Measurements from ENCODE around the gene FUBP1. TPM values are rescaled to one million over a fixed set of nuclear protein-coding genes. Genes with fewer than 3 reads are reported as not detected.
"Not testable (repeated sequence)": the region's sequence is repeated elsewhere in the genome, so short reads cannot be mapped to it uniquely, and the experiment has no call there.

The FUBP1 gene
- total RNA-seq, 6 donors from 2014 or later = 75.6 to 161 (median 87.1) TPM

DNA sequence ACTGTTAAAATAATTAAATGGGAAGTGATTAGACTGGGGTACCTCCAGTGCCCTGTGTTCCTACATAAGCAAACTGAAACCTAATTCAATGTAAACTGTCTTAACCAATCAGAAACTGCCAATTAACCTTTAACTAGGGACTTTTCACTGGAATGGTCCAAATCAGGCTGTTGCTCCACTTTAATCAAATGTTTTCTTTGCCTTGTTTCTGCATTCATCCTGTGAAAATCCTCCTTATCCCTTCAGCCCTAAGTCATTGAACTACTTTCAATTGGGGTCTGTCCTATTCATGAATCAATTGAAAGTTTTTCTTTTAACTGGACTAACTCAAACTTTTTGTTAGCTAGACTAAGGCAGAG, 5.1 kb upstream of the FUBP1 start:
- Histone ChIP-seq H3K9me3 (no peaks in the 10 kb centered on the region), H3K4me3 (no peak overlapping the region), H3K36me3 (no peaks in the 10 kb centered on the region), H3K4me1 (peaks cover 0 to 15% (median 9%) of the 10 kb centered on the region in 4 donors), H3K27me3 (no peaks in the 10 kb centered on the region), H3K27ac (peak overlapping the region in 1 of 4 donors; percentile 6)
- no peak for TF ChIP-seq EP300 (IDR thresholded peaks at IDR 0.05)
- TF ChIP-seq, protein P1, sequence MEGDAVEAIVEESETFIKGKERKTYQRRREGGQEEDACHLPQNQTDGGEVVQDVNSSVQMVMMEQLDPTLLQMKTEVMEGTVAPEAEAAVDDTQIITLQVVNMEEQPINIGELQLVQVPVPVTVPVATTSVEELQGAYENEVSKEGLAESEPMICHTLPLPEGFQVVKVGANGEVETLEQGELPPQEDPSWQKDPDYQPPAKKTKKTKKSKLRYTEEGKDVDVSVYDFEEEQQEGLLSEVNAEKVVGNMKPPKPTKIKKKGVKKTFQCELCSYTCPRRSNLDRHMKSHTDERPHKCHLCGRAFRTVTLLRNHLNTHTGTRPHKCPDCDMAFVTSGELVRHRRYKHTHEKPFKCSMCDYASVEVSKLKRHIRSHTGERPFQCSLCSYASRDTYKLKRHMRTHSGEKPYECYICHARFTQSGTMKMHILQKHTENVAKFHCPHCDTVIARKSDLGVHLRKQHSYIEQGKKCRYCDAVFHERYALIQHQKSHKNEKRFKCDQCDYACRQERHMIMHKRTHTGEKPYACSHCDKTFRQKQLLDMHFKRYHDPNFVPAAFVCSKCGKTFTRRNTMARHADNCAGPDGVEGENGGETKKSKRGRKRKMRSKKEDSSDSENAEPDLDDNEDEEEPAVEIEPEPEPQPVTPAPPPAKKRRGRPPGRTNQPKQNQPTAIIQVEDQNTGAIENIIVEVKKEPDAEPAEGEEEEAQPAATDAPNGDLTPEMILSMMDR (IDR thresholded peaks at IDR 0.05) = no peak
- TF ChIP-seq POLR2AphosphoS5 (IDR thresholded peaks at IDR 0.05) = no peak
- TF ChIP-seq POLR2A (IDR thresholded peaks at IDR 0.05) = no peak
- ATAC-seq (ENCODE audit: low FRiP score in 2 of 2) (no peak), DNase-seq (no peak)

DNA sequence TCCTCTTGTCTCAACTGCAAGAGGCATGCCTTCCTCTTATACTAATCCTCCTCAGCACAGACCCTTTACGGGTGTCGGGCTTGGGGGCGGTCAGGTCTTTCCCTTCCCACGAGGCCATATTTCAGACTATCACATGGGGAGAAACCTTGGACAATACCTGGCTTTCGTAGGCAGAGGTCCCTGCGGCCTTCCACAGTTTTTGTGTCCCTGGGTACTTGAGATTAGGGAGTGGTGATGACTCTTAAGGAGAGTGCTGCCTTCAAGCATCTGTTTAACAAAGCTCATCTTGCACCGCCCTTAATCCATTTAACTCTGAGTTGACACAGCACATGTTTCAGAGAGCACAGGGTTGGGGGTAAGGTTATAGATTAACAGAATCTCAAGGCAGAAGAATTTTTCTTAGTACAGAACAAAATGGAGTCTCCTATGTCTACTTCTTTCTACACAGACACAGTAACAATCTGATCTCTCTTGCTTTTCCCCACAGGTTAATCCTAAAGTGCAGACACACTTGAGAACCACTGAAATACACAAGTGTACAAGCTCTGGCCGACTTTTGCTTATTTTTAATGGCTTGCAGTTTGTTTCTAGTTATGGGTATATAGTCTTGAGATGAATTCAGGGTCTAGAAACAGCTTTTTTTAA, 4.6 kb upstream of the FUBP1 start:
- ATAC-seq (ENCODE audit: low FRiP score in 2 of 2); H3K27ac ChIP-seq; H3K27me3 ChIP-seq; H3K36me3 ChIP-seq; DNase-seq; H3K9me3 ChIP-seq; H3K4me3 ChIP-seq: not testable (repeated sequence)
- 57 to 85% methylated on average over 4 to 8 of the region's 8 CpGs for WGBS, 2 donors
- peaks cover 0 to 15% (median 9%) of the 10 kb centered on the region in 4 donors for H3K4me1 ChIP-seq

DNA sequence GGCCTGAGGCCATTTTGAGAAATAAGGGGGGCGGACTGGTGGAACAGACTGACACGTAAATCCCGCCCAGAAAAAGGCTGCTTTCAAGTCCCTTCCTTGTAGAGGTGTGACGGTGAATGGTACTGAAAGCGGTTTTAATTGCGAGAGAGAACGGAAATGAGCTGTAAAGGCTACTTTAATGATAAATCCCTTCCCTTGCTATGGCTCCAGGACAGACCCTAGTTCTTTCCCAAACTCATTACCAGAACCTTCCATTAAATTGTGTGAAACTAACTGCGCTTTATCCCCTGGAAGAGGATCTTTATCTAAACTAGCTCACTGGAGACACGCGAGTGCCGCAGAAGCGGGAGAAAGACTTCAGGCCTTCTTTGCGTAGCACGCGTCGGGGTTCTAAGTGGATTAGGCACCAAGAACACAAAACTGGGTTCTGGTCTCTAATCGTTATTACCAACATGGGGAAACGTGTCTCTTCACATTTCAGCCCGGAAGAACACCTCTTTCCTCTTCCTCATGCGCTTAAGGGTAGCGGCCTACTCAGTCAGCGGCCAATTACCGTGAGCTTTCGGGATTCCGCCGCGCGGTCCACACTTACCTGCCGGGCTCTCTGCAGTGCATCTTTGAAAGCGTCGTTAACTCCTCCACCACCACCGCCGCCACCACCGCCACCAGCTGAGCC, 441 bp downstream of the FUBP1 start:
- DNase-seq (peak; percentile 86 to 88), ATAC-seq (ENCODE audit: low FRiP score in 2 of 2) (peak; percentile 86 to 93)
- peak overlapping the region; percentile 43 to 66 (median 52) for H3K4me3 ChIP-seq
- H3K27me3 ChIP-seq = no peaks in the 10 kb centered on the region
- peak; percentile 52 to 55 for TF ChIP-seq POLR2AphosphoS5 (IDR thresholded peaks at IDR 0.05)
- TF ChIP-seq, protein P1 (IDR thresholded peaks at IDR 0.05) = no peak
- no peak for TF ChIP-seq EP300 (IDR thresholded peaks at IDR 0.05)
- TF ChIP-seq POLR2A (IDR thresholded peaks at IDR 0.05) = peak in 3 of 4 donors; percentile 35 to 49 (median 42)
- WGBS, 2 donors = 0 to 2% methylated on average over 31 to 34 of the region's 34 CpGs
- H3K27ac ChIP-seq = peak overlapping the region; percentile 95 to 99 (median 98)
- peaks cover 0 to 4% (median 0%) of the 10 kb centered on the region in 4 donors for H3K36me3 ChIP-seq
- H3K9me3 ChIP-seq = no peaks in the 10 kb centered on the region
- H3K4me1 ChIP-seq = peaks cover 37 to 41% (median 39%) of the 10 kb centered on the region in 4 donors

DNA sequence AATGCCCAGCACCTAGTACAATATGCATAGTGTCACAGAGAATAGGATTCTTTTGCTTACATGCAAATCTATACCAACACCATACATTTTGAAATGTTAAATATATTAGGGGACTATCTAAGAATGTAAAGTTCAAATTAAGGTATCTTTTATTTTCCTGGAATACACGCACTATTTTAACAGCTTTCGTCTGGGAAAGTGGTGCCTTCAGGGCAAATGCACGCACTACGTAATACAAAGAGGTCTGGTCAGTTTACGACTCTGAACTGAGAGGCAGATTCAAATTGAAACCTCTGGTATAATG, 931 bp downstream of the FUBP1 start:
- Histone ChIP-seq H3K4me3 (peak overlapping the region; percentile 43 to 66 (median 52)), H3K36me3 (peaks cover 0 to 4% (median 0%) of the 10 kb centered on the region in 4 donors), H3K27ac (peak overlapping the region; percentile 95 to 99 (median 98)), H3K9me3 (no peaks in the 10 kb centered on the region), H3K4me1 (peaks cover 37 to 44% (median 40%) of the 10 kb centered on the region in 4 donors), H3K27me3 (no peaks in the 10 kb centered on the region)
- 0 to 2% methylated on average over 5 of the region's 5 CpGs for WGBS, 2 donors
- TF ChIP-seq, protein P1 (IDR thresholded peaks at IDR 0.05) = no peak
- TF ChIP-seq POLR2A (IDR thresholded peaks at IDR 0.05) (no peak), EP300 (IDR thresholded peaks at IDR 0.05) (no peak), POLR2AphosphoS5 (IDR thresholded peaks at IDR 0.05) (no peak)
- DNase-seq (no peak), ATAC-seq (ENCODE audit: low FRiP score in 2 of 2) (no peak)

DNA sequence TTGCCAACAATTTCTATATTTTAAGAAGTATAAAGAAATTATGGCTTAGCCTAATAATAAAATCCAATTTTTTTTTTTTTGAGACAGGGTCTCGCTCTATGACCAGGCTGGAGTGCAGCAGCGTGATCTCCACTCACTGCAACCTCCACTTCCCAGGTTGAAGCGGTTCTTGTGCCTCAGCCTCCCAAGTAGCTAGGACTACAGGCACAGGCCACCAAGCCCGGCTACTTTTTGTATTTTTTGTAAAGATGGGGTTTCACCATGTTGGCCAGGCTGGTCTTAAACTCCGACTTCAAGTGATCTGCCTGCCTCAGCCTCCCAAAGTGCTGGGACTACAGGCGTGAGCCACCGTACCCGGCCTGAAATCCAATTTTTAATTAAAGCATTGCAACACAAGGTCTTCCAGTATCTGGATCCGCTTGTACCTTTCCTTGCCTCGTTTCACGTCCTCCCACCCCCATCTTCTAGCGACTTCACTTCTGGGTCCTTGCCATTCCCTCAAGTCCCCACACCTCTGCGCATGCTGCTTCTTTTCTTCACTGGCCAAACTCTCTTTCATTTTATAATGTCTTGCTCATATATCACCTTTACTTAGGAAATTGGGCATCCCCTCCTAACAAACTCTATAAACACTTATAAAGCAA, 2.3 kb downstream of the FUBP1 start:
- WGBS, 2 donors = 63 to 68% methylated on average over 13 of the region's 13 CpGs
- no peaks in the 10 kb centered on the region for H3K27me3 ChIP-seq
- peak overlapping the region in 2 of 4 donors; percentile 8 to 24 for H3K27ac ChIP-seq
- ATAC-seq (ENCODE audit: low FRiP score in 2 of 2) = no peak
- no peak for DNase-seq
- H3K9me3 ChIP-seq = no peaks in the 10 kb centered on the region
- TF ChIP-seq POLR2A (IDR thresholded peaks at IDR 0.05) (no peak), POLR2AphosphoS5 (IDR thresholded peaks at IDR 0.05) (no peak), EP300 (IDR thresholded peaks at IDR 0.05) (no peak)
- TF ChIP-seq, protein P1 (IDR thresholded peaks at IDR 0.05) = no peak
- H3K36me3 ChIP-seq = peaks cover 0 to 4% (median 1%) of the 10 kb centered on the region in 4 donors
- peak overlapping the region in 3 of 4 donors; percentile 2 to 66 (median 56) for H3K4me3 ChIP-seq
- H3K4me1 ChIP-seq = peaks cover 38 to 52% (median 47%) of the 10 kb centered on the region in 4 donors

Data from upper lobe of left lung (tissue), 6 donors.